NCI-H2081 treated with DMSO at 0.1 percent for 48 hours (cell line): ENCODE data around the gene CLDN12.
"Not testable (repeated sequence)": the region's sequence is repeated elsewhere in the genome, so short reads cannot be mapped to it uniquely, and the experiment has no call there.

ENCODE experiments used
- DNase-seq: peaks from one replicate; lab custom pipeline; 2025; lab: John Stamatoyannopoulos, UW

Gene CLDN12

DNA sequence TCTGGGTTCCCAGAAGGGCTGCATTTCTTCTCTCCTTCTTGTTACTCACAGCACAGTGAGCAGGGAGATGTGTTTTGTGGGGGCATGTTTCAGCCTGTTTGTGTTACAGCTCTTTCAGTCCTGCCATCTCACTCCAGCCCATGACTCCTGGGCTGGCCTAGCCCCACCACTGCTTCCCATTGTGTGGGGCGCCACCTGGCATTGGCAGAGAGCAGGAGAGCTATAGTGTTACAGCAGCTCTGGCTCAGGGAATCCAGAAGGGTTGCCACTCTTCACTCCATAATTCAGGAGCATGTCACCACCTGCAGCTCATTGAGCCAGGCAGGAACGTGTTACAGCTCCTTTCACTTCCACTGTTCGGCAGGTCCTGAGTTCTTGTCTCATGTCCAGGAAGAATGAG is 30.0 kb downstream of the CLDN12 start:
- DNase-seq = no peak

DNA sequence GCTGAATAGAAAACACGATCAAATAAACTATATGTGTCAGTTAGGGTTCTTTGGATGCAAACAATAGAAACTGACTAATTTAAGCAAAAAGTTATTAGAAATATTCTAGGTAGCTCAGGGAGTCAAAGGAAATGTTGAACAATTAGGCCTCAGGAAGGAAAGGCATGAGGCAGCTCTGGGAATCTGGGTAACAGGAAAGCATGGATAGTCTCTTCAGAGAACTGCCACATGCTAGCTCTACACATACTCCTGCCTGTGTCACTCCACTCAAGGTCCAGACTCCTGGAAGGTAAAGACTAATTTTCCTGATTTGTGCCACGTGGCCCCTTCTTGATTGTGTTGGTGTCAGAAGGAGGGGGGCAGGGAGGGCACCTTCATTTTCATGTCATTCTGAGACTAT is 42.4 kb downstream of the CLDN12 start:
- DNase-seq = no peak

DNA sequence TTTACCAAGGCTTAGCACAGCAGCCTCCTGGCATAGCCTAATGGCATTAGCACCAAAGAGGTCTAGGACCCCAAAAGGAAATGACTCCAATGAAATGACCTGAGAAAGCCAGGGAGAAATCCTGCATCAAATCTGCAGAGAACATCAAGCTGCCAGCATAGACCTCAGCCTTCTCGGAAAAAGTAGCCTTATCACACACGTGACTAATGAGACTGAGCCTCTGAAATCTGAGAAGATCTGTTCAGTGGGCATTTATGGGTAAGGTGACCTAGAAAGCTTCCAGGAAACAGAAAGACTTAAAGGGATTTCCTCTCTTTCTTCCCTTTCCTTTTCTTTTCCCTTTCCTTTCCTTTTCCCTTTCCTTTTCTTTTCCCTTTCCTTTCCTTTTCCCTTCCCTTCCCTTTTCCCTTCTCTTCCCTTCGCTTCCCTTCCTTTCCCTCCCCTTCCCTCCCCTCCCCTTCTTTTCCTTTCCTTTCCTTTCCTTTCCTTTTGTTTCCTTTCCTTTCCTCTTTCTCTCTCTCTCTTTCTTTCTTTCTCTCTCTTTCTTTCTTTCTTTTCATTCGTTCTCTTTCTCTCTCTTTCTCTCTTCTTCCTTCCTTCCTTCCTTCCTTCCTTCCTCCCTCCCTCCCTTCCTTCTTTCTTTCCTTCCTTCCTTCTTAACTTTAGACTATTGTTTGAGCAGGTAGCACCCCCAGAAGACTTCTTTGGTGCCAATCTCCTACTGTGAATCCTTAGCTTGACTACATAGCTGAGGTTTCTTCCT is 43.1 kb downstream of the CLDN12 start:
- DNase-seq = no peak

DNA sequence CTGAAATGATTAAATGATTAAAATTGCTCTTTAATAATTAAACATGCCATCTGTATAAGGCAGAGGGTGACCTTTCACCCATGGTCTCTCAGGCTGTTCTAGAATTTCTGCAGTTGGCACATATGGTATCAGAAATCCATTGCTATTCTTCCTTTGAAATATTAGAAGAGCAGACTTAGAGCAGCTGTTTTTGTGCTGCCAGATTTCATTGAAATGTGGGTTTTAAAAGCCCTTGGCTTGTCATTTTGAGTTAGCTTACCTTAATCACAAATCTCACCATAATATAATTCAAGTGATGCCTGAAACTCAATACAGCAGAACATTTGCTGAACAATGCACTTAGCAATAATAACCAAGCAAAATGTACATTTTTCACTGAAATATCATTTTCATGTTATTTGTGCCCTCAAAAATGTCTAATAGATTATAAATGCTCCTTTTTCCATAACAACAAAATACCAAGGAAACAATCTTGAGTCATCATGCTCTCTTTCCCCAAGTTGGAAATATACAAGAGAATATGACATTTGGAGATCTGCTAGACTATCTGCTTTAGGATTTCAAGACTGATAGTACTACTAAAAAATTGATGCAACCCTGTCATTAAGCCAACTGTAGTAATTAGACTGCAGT is 50.1 kb downstream of the CLDN12 start:
- no peak for DNase-seq

DNA sequence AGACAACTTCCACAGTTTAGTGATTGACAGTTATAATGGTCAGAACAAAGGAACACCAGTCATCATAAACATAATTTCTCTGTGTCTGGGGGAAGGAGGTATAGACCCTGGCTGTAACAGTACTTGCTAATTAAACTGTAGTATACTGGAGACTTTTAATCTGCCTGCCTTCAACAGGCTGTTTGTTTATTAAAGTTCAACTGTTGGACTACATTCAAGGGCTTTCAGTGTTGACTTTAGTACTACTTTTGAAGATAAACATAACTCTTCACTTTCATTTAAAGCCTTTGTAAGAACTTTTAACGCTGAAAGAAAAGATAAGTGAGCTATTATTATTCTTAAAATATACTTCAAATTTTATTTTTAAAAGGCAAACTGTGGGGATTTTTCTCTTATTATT is 50.7 kb downstream of the CLDN12 start:
- no peak for DNase-seq

DNA sequence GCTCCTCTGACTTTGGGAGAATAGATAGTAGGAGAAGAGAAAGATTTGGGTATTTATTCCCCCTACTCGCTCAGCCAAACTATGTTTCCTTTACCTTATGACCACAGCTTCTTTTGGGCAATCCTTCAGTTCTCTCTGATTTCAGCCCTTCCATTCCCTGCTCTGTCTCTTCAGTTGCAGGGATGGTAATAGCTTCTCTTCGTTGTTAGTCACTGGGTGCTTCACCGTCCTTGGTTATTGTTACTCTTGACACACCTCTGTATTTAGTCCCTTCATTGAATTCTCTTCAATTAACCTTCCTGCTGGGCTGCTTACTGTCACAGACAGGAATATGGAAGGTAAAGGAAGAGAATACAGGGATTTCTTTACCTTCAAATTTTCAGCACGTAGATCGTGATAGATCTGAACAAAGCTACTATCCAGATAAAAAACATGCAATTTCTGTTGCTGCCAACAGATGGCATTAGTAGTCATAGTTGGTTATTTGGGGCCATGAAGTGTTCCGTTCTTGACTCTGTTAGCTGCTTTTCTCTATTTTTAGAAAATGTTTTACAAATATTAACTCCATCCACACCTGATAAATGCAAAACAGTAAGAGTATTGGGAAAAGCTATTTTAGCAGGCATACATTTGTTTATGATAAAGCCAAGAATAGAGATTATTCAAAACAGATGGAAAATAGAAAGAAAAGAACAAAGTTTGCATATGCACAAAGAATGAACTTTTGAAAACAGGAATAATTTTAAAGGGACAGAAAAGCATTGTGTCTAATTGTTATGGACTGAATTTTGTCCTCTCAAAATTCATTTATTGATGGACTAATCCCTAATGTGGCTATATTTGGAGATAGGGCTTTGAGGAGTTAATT is 52.1 kb downstream of the CLDN12 start:
- peak; percentile 63 for DNase-seq

DNA sequence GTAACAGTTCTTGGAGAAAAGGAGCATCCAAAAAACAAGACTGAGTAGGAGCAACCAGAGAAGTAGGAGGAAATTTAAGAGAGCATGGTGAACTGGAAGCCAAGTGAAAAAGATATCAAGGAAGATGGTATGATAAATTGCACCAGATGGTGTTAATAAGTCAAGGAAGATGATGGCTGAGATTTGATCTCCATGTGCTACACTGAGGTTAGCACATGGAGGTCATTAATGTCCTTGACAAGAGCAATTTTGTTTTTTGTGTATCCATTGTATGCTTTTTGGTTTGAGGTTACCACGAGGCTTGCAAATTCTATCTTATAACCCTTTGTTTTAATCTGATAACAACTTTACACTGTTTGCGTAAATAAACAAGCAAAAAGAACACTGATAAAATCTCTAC is 54.8 kb downstream of the CLDN12 start:
- DNase-seq = no peak

DNA sequence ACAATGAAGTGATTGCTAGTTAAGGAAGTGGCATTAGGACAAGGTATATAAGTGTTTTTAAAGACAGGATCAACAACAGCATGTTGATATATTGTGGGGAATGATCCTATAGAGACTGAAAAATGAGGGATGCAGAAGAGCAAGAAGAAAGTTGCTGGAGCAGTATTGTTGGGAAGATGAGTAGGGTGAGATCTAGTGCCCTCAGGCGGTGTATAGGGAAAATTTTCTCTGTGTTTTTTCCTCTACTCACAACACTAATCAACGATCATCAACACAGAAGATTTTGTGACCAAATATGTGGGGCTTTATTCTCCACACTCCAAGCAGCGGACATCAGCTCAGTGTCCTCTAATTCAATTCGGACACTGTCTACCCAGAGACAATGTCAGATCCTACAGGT is 56.6 kb downstream of the CLDN12 start:
- no peak for DNase-seq

DNA sequence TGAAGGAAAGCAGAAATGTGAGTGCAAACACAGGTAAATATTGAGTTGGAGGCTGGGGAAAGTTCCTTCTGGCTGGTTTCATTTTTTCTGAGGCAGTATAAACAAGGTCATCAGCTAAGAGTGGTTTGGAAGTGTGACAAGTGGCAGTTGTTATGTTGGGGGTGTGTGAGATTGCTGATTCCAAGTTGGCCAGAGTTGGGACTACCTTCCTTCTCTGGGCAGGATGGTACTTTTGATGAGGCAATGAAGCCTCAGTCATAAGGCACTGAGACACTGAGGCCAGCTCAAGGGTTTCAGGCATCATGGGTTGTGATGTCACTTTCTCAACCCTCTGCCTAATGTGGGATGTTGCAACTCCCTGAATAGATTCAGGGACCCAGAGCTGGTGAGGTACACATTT is 58.0 kb downstream of the CLDN12 start:
- DNase-seq = no peak

DNA sequence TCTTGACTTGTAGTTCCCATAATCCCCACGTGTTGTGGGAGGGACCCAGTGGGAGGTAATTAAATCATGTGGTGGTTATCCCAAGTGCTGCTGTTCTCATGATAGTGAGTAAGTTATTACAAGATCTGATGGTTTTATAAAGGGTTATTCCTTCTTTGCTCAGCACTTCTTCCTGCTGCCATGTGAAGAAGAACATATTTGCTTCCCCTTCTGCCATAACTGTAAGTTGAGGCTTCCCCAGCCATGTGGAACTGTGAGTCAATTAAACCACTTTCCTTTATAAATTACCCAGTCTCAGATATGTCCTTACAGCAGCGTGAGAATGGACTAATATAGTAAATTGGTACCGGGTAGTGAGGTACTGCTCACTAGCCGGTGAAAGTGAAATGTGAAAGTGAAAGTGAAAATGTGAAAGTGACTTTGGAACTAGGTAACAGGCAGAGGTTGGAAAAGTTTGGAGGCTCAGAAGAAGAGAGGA is 59.9 kb downstream of the CLDN12 start:
- not testable (repeated sequence) for DNase-seq
